Vagina (tissue), 2 donors: ENCODE data around the gene UBE4B. TPM values are rescaled to one million over a fixed set of nuclear protein-coding genes. Genes with fewer than 3 reads are reported as not detected.
"Not testable (repeated sequence)": the region's sequence is repeated elsewhere in the genome, so short reads cannot be mapped to it uniquely, and the experiment has no call there.

Source experiments
- DNase-seq, 2 donors: peaks; one replicate each; pipeline ENCODE4 v3.0.0-alpha.2; 2017; ENCODE audit errors: extremely low spot score in 2 of 2
- H3K27ac ChIP-seq: fragments of 200-600 bp; sonication (generic); one replicate; pipeline ENCODE4 v1.5.1; 2019
- H3K27me3 ChIP-seq: fragments of 200-600 bp; sonication (generic); one replicate; pipeline ENCODE4 v1.5.1; 2019
- H3K36me3 ChIP-seq, 2 donors: fragments of 200-600 bp; sonication (generic); one replicate each; pipeline ENCODE4 v1.5.1; 2017 to 2019
- H3K4me1 ChIP-seq: fragments of 200-600 bp; sonication (generic); one replicate; pipeline ENCODE4 v1.5.1; 2019
- H3K4me3 ChIP-seq, 2 donors: fragments of 200-600 bp; sonication (generic); 1 replicate in 1 of 2; 2 replicates in 1 of 2; pipeline ENCODE4 v1.5.1; 2016 to 2019
- H3K9me3 ChIP-seq: fragments of 200-600 bp; sonication (generic); one replicate; pipeline ENCODE4 v1.5.1; 2019
- CTCF ChIP-seq, 3 experiments: fragments of 450-650 bp in 2 of 3; fragments of 200-600 bp in 1 of 3; sonication (generic) in 1 of 3; IDR thresholded peaks; one replicate each; pipeline ENCODE4 v1.5.1; 2017 to 2019; ENCODE audit warnings: antibody characterized with exemption in 3 of 3, mild to moderate bottlenecking in 2 of 3, moderate library complexity in 2 of 3
- POLR2A ChIP-seq, 2 donors: fragments of 450-650 bp; IDR thresholded peaks; one replicate each; pipeline ENCODE4 v1.6.1; 2017; ENCODE audit warnings: antibody characterized with exemption in 2 of 2, mild to moderate bottlenecking in 2 of 2, moderate library complexity in 2 of 2
- POLR2AphosphoS5 ChIP-seq, 2 donors: sonication (generic); formaldehyde crosslinking; IDR thresholded peaks; one replicate each; pipeline ENCODE4 v1.9.0; 2017; ENCODE audit warnings: antibody characterized with exemption in 2 of 2, mild to moderate bottlenecking in 2 of 2, low read depth in 1 of 2; ENCODE audit not compliant: insufficient read depth in 1 of 2
- intact Hi-C: fragments of 100-400 bp; cut with DNase I; formaldehyde crosslinking; loops from one replicate; pipeline ENCODE4 v1.15.1; 2023
- total RNA-seq: library from RNA; depleted of rRNA; stranded (reverse); fragments of >200 nt; gene quantifications from one replicate; pipeline ENCODE4 v1.2.3, GENCODE V29; 2016

Gene UBE4B
- total RNA-seq, 1 donor from 2014 or later: 51.1 TPM

DNA sequence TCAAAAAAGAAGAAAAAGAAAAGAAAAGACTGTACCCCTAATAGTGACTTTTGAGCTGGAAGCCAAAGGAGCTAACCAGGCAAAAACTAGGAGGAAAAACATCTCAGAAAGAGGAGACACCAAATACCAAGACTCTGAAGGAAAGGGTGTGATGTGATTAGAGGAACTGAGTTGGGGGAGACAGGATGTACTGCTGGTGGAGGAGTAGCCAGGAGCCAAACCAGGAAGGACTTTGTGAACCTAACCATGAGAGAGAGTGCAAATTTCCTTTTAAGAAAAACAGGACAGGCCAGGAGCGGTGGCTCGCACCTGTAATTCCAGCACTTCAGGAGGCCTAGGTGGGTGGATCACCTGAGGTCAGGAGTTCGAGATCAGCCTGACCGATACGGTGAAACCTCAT lies 39.8 kb upstream of the UBE4B start:
- intact Hi-C loops: loop anchor here (10.0 kb wide), 1 partner anchor 48 kb away; the partner anchor contains the start of genes LZIC and NMNAT1
- Histone ChIP-seq H3K9me3 (no peaks in the 10 kb centered on the region), H3K27me3 (no peaks in the 10 kb centered on the region), H3K27ac (no peak overlapping the region), H3K4me1 (peaks cover 12% of the 10 kb centered on the region), H3K4me3 (no peak overlapping the region), H3K36me3 (no peaks in the 10 kb centered on the region)
- DNase-seq: no peak
- no peak for TF ChIP-seq CTCF (IDR thresholded peaks at IDR 0.05)
- TF ChIP-seq POLR2AphosphoS5 (IDR thresholded peaks at IDR 0.05; ENCODE audit: insufficient read depth in 1 of 2, low read depth in 1 of 2): no peak
- TF ChIP-seq POLR2A (IDR thresholded peaks at IDR 0.05): no peak

DNA sequence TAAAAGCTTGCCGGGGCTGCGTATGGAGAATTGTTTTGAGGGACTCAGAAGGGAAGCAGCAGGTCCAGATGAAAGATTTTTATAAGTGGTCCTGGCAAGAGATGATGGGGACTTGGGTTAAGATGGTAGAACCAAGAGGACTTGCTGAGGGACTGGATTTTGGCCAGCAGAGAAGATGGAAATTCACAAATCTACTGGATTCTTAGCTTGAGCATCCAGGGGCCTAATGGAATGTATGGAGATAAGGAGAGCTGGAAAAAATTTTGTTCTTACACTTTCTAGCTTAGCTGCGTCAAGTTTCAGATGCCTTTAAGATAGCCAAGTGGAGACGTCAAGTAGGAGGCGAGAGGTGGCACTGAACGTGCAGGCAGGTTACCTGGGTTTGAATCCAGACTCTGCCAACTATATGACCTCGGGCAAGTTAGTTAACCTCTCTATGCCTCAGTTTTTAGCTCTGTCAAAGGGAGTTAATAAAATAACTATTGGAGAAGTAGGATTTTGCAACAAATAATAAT lies 39.1 kb upstream of the UBE4B start:
- H3K4me3 ChIP-seq: no peak overlapping the region
- peaks cover 13% of the 10 kb centered on the region for H3K4me1 ChIP-seq
- H3K9me3 ChIP-seq: no peaks in the 10 kb centered on the region
- intact Hi-C loops: loop anchor here (10.0 kb wide), 1 partner anchor 49 kb away; the partner anchor contains the start of genes LZIC and NMNAT1
- TF ChIP-seq POLR2AphosphoS5 (IDR thresholded peaks at IDR 0.05; ENCODE audit: insufficient read depth in 1 of 2, low read depth in 1 of 2) (no peak), CTCF (IDR thresholded peaks at IDR 0.05) (no peak), POLR2A (IDR thresholded peaks at IDR 0.05) (no peak)
- no peaks in the 10 kb centered on the region for H3K36me3 ChIP-seq
- no peak overlapping the region for H3K27ac ChIP-seq
- H3K27me3 ChIP-seq: no peaks in the 10 kb centered on the region
- DNase-seq: no peak

DNA sequence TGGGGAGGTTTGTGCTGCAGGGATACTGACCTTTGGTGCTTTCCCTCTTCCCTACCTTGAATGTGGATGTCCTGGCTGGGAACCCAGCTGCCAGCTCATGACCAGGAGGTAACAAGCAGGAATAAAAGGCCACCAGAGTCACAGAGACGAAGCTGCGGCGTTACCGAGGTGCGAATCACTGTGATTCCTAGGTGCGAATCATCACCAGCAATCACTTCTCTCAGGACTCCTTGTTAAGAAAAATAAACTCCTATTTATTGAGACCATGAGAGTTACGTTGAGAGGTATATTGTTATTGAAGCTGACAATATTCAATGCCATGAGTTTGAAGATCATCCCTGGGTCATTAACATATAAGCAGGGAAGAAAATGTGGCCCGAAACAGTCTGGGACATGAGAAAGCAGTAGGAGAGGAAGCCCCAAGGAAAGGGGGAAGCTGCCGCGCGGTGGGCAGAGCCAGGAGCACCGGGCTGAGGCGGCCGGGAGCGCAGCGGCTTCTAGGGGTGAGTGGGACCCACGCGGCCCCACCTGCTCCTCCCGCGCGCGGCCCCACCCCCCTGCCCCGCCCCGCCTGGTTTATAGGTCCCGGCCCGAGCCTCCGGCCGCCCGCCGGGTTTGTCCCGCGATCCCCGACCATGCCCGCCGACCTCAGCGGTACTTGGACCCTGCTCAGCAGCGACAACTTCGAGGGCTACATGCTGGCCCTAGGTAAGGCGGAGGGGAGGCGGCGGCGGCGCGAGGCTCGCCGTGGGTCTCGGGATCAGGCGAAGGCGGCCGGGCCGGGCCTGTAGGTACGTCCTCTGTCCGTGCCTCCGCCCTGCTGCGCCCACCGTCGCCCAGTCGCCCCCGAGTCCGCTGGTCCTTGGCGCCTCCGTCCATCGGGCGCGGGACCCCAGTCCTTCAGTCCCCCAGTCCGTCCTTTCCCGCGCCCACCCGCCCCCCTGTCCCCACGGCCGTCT lies 35.9 kb upstream of the UBE4B start, which contains the start of gene RBP7:
RBP7 (plus strand) TSS at position 605 of the 959 bp plus-strand sequence; CDS start at position 636, 31 bp downstream.
- H3K9me3 ChIP-seq: no peaks in the 10 kb centered on the region
- peak within 1 kb of the TSS; percentile 47 to 64 for H3K4me3 ChIP-seq
- H3K36me3 ChIP-seq: no peaks in the 10 kb centered on the region
- intact Hi-C loops: loop anchor here (10.0 kb wide), 1 partner anchor 52 kb away; the partner anchor contains the start of genes LZIC and NMNAT1
- H3K27ac ChIP-seq: peak within 1 kb of the TSS; percentile 50
- no peak for TF ChIP-seq POLR2A (IDR thresholded peaks at IDR 0.05)
- no peak for DNase-seq
- no peaks in the 10 kb centered on the region for H3K27me3 ChIP-seq
- peaks cover 13% of the 10 kb centered on the region for H3K4me1 ChIP-seq

DNA sequence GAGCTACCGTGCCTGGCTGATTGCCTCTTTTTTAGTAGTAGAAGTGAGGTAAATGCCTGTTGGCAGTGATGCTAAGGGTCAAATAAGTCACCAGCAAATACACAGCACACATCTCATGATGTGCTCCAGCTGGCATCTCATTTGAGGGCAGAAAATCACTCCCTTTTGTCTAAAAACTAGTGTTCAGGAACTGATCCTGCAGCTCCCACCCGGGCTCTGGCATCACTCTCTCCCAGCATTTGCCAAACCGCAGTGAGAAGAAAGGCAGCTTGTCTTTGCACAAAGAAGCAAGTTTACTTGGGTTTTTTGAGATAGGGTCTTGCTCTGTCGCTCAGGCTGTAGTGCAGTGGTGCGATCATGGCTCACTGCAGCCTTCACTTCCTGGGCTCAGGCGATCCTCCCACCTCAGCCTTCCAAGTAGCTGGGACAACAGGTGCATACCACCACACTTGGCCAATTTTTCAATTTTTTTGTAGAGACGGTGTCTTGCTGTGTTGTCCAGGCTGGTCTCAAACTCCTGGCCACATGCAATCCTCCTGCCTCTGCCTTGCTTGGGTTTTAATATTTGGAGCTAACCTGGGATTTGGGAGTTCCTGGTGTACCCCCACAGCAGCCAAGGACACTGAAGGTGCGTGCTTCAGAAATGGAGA lies 31.6 kb upstream of the UBE4B start:
- intact Hi-C loops: no loop called here
- no peak for DNase-seq
- Histone ChIP-seq H3K9me3 (no peaks in the 10 kb centered on the region), H3K36me3 (no peaks in the 10 kb centered on the region), H3K27ac (no peak overlapping the region), H3K4me1 (peaks cover 13% of the 10 kb centered on the region), H3K4me3 (no peak overlapping the region), H3K27me3 (no peaks in the 10 kb centered on the region)
- TF ChIP-seq POLR2A (IDR thresholded peaks at IDR 0.05): no peak
- no peak for TF ChIP-seq CTCF (IDR thresholded peaks at IDR 0.05)
- no peak for TF ChIP-seq POLR2AphosphoS5 (IDR thresholded peaks at IDR 0.05; ENCODE audit: insufficient read depth in 1 of 2, low read depth in 1 of 2)

DNA sequence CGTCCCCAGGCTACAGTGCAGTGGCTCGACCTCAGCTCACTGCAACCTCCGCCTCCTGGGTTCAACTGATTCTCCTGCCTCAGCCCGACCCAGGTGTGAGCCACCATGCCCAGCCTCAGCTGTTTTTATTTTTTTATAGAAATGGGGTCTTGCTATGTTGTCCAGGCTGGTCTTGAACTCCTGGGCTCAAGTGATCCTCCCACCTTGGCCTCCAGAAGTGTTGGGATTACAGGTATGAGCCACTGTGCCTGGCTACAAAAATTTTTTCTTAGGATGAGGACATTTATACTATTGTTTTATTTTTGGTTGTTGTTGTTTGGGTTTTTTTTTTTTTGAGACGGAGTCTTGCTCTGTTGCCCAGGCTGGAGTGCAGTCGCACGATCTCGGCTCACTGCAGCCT lies 27.5 kb upstream of the UBE4B start:
- intact Hi-C loops, H3K27ac ChIP-seq, H3K9me3 ChIP-seq, H3K4me1 ChIP-seq, DNase-seq, H3K36me3 ChIP-seq, H3K4me3 ChIP-seq, H3K27me3 ChIP-seq: not testable (repeated sequence)
